Measurements from ENCODE around the gene ATG7.
"Not testable (repeated sequence)": the region's sequence is repeated elsewhere in the genome, so short reads cannot be mapped to it uniquely, and the experiment has no call there.

ATG7 gene

GRCh38 chr3:11570789-11571495 lies 298.7 kb downstream of the ATG7 start:
- no peak for DNase-seq

- not testable (repeated sequence) for DNase-seq
These were observed 300.5 kb downstream of the ATG7 start for GRCh38 chr3:11572660-11573059.

- no peak for DNase-seq
These were observed 302.9 kb downstream of the ATG7 start for GRCh38 chr3:11574981-11575669.

GRCh38 chr3:11575677-11576076 lies 303.5 kb downstream of the ATG7 start:
- DNase-seq = no peak

GRCh38 chr3:11576453-11576852 lies 304.3 kb downstream of the ATG7 start:
- no peak for DNase-seq

GRCh38 chr3:11578169-11578568 lies 306.0 kb downstream of the ATG7 start:
- DNase-seq = no peak

GRCh38 chr3:11580645-11581044 lies 308.4 kb downstream of the ATG7 start:
- DNase-seq = no peak

GRCh38 chr3:11581237-11582190 lies 309.3 kb downstream of the ATG7 start:
- DNase-seq = no peak

- DNase-seq = no peak
These were observed 310.2 kb downstream of the ATG7 start for GRCh38 chr3:11582191-11582968.

- DNase-seq = no peak
These were observed 311.0 kb downstream of the ATG7 start for GRCh38 chr3:11583235-11583634.

GRCh38 chr3:11583638-11584046 lies 311.4 kb downstream of the ATG7 start:
- no peak for DNase-seq

- DNase-seq = no peak
These were observed 312.4 kb downstream of the ATG7 start for GRCh38 chr3:11584570-11584969.

GRCh38 chr3:11587766-11588165 lies 315.6 kb downstream of the ATG7 start:
- no peak for DNase-seq

GRCh38 chr3:11588338-11588737 lies 316.1 kb downstream of the ATG7 start:
- no peak for DNase-seq

GRCh38 chr3:11588755-11589154 lies 316.6 kb downstream of the ATG7 start:
- DNase-seq = no peak

- DNase-seq = no peak
These were observed 317.5 kb downstream of the ATG7 start for GRCh38 chr3:11589706-11590105.

- DNase-seq = no peak
These were observed 318.8 kb downstream of the ATG7 start for GRCh38 chr3:11591002-11591355.

GRCh38 chr3:11591391-11592282 lies 319.4 kb downstream of the ATG7 start:
- DNase-seq = no peak

- DNase-seq = no peak
These were observed 320.5 kb downstream of the ATG7 start for GRCh38 chr3:11592445-11593298.

- DNase-seq = no peak
These were observed 321.3 kb downstream of the ATG7 start for GRCh38 chr3:11593318-11594034.
